NCI-H524 (cell line): Measurements from ENCODE around the gene KCNQ2.
"Not testable (repeated sequence)": the region's sequence is repeated elsewhere in the genome, so short reads cannot be mapped to it uniquely, and the experiment has no call there.

Source experiments
- DNase-seq, 2 experiments: peaks; one replicate each; lab custom pipeline; 2025; lab: John Stamatoyannopoulos, UW

Gene KCNQ2

GRCh38 chr20:63385819-63386218, 86.6 kb downstream of the KCNQ2 start:
- DNase-seq: no peak

- no peak for DNase-seq
These were observed 88.1 kb downstream of the KCNQ2 start for GRCh38 chr20:63384336-63384735.

- DNase-seq: no peak
These were observed 88.9 kb downstream of the KCNQ2 start for GRCh38 chr20:63383556-63383955.

- no peak for DNase-seq
These were observed 89.7 kb downstream of the KCNQ2 start for GRCh38 chr20:63382551-63383300.

GRCh38 chr20:63381781-63382431, 90.5 kb downstream of the KCNQ2 start:
- DNase-seq: no peak

- no peak for DNase-seq
These were observed 92.0 kb downstream of the KCNQ2 start for GRCh38 chr20:63380346-63380870.

GRCh38 chr20:63379872-63380271, 92.6 kb downstream of the KCNQ2 start:
- not testable (repeated sequence) for DNase-seq

GRCh38 chr20:63379296-63379695, 93.2 kb downstream of the KCNQ2 start:
- no peak for DNase-seq

- DNase-seq: no peak
These were observed 93.8 kb downstream of the KCNQ2 start for GRCh38 chr20:63378626-63379025.

- peak in 1 of 2 experiments; percentile 66 for DNase-seq
These were observed 94.5 kb downstream of the KCNQ2 start for GRCh38 chr20:63377951-63378381.

- peak; percentile 28 to 62 for DNase-seq
These were observed 95.1 kb downstream of the KCNQ2 start for GRCh38 chr20:63377256-63377941.

- no peak for DNase-seq
These were observed 95.9 kb downstream of the KCNQ2 start for GRCh38 chr20:63376283-63377250.

GRCh38 chr20:63375438-63375837, 97.0 kb downstream of the KCNQ2 start:
- DNase-seq: no peak

GRCh38 chr20:63374504-63374903, 98.0 kb downstream of the KCNQ2 start:
- DNase-seq: no peak

GRCh38 chr20:63373996-63374395, 98.5 kb downstream of the KCNQ2 start:
- DNase-seq: no peak

- DNase-seq: peak in 1 of 2 experiments; percentile 44
These were observed 99.2 kb downstream of the KCNQ2 start for GRCh38 chr20:63372971-63373885.

- DNase-seq: no peak
These were observed 101.1 kb downstream of the KCNQ2 start for GRCh38 chr20:63371291-63371865.

- peak; percentile 56 to 80 for DNase-seq
These were observed 101.8 kb downstream of the KCNQ2 start for GRCh38 chr20:63370618-63371187.

GRCh38 chr20:63369724-63370617, 102.5 kb downstream of the KCNQ2 start:
- DNase-seq: no peak
